Measurements from ENCODE around the gene EPHA4. TPM values are rescaled to one million over a fixed set of nuclear protein-coding genes. Genes with fewer than 3 reads are reported as not detected.

EPHA4 gene
- total and polyA plus RNA-seq, 4 experiments from 2014 or later, result 20.9 to 132 (median 79.9) TPM

- CTCF ChIA-PET (ENCODE audit: partially characterized antibody), result interaction anchor here (1.3 to 2.7 kb wide), 3 partner anchors 15 to 89 kb away, joined by 3 to 11 read pairs (median 4); no protein-coding TSS in a partner anchor
- H3K27me3 Mint-ChIP-seq, result no peaks in the 10 kb centered on the region
- Histone ChIP-seq H3K36me3 (ENCODE audit: insufficient read depth, low read length) (no peaks in the 10 kb centered on the region), H3K27ac (ENCODE audit: low read depth, low read length) (no peak overlapping the region), H3K27me3 (ENCODE audit: insufficient read depth, low read length) (no peaks in the 10 kb centered on the region), H3K4me3 (ENCODE audit: low read length in 2 of 2) (no peak overlapping the region), H3K9me3 (ENCODE audit: control insufficient read depth in 1 of 2, low read length in 2 of 2) (no peaks in the 10 kb centered on the region), H3K4me1 (ENCODE audit: insufficient read depth, low read length) (no peaks in the 10 kb centered on the region)
- peak overlapping the region in 1 of 7 donors; percentile 29 for H3K27ac Mint-ChIP-seq
- peaks cover 25 to 39% of the 10 kb centered on the region in 2 donors for H3K36me3 Mint-ChIP-seq
- POLR2A ChIA-PET (ENCODE audit: partially characterized antibody), result interaction anchor here (2.2 kb wide), 1 partner anchor 33 kb away, joined by 10 read pairs; no protein-coding TSS in a partner anchor
- H3K4me3 Mint-ChIP-seq, result no peak overlapping the region
- H3K4me1 Mint-ChIP-seq, result peaks cover 4 to 8% (median 5%) of the 10 kb centered on the region in 4 donors
- DNase-seq, result no peak
- no peaks in the 10 kb centered on the region for H3K9me3 Mint-ChIP-seq
- intact Hi-C loops (cut with micrococcal nuclease), result no loop called here
These were observed 87.2 kb downstream of the EPHA4 start for GRCh38 chr2:221484761-221485502.

DNA sequence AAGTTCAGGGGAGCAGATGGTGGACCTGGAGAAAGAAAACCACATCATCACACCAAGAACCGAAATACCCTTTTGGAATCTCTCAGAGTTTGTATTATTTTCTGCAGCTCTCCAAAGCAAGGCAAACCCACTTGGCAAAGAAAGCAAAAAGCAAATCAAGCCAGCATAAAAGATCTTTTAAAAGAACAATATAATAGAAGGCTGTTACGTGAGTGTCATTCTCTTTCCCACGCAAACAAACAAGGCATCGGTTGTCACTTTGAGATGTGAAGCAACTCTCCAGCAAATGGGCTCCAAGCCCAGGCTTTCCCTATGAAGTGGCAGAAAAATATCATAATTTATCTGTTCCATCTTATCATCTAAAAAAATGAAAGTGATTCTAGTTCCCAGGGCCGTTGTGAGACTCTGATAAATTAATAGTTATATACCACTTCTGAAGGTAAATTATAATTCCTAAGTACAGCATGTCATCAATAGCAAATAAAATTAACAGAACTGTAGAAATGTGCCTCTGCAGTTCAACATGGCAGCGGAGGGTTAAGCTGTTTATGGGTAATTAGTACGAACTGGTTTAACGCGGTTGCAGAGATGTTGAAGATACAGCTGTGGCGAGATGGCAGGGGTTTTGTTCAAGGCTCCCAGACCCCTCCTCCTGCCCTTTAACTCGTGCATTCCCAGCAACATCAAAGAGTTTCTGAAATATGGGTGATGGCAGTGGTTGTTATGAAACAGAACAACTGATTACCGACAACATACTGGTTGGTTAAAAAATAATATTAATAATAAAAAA is 89.2 kb downstream of the EPHA4 start:
- intact Hi-C loops (cut with micrococcal nuclease), result no loop called here
- ChIA-PET POLR2A (ENCODE audit: partially characterized antibody) (interaction anchor here (2.2 kb wide), 1 partner anchor 35 kb away, joined by 10 read pairs; no protein-coding TSS in a partner anchor), CTCF (ENCODE audit: partially characterized antibody) (interaction anchor here (1.4 to 2.7 kb wide), 2 partner anchors 17 to 50 kb away, joined by 4 to 11 read pairs; no protein-coding TSS in a partner anchor)
- no peaks in the 10 kb centered on the region for H3K36me3 ChIP-seq (ENCODE audit: insufficient read depth, low read length)
- H3K27me3 ChIP-seq (ENCODE audit: insufficient read depth, low read length), result no peaks in the 10 kb centered on the region
- H3K4me1 ChIP-seq (ENCODE audit: insufficient read depth, low read length), result no peaks in the 10 kb centered on the region
- no peak overlapping the region for H3K4me3 ChIP-seq (ENCODE audit: low read length in 2 of 2)
- H3K27ac ChIP-seq (ENCODE audit: low read depth, low read length), result no peak overlapping the region
- Mint-ChIP-seq H3K27ac (peak overlapping the region in 1 of 7 donors; percentile 51), H3K4me3 (no peak overlapping the region), H3K27me3 (no peaks in the 10 kb centered on the region), H3K9me3 (no peaks in the 10 kb centered on the region), H3K4me1 (peaks cover 8 to 10% (median 9%) of the 10 kb centered on the region in 4 donors), H3K36me3 (peaks cover 27 to 40% of the 10 kb centered on the region in 2 donors)
- H3K9me3 ChIP-seq (ENCODE audit: control insufficient read depth in 1 of 2, low read length in 2 of 2), result no peaks in the 10 kb centered on the region
- no peak for DNase-seq

GRCh38 chr2:221480821-221481220 is 91.3 kb downstream of the EPHA4 start:
- CTCF ChIA-PET (ENCODE audit: partially characterized antibody), result no interaction called here
- H3K4me1 Mint-ChIP-seq, result peaks cover 4 to 9% (median 6%) of the 10 kb centered on the region in 4 donors
- no peaks in the 10 kb centered on the region for H3K4me1 ChIP-seq (ENCODE audit: insufficient read depth, low read length)
- H3K27me3 Mint-ChIP-seq, result no peaks in the 10 kb centered on the region
- H3K27ac ChIP-seq (ENCODE audit: low read depth, low read length), result no peak overlapping the region
- POLR2A ChIA-PET (ENCODE audit: partially characterized antibody), result interaction anchor here (1.7 kb wide), 1 partner anchor 16 kb away, joined by 5 read pairs; no protein-coding TSS in a partner anchor
- H3K9me3 ChIP-seq (ENCODE audit: control insufficient read depth in 1 of 2, low read length in 2 of 2), result no peaks in the 10 kb centered on the region
- no peak for DNase-seq
- no peaks in the 10 kb centered on the region for H3K9me3 Mint-ChIP-seq
- H3K36me3 Mint-ChIP-seq, result peaks cover 30 to 41% of the 10 kb centered on the region in 2 donors
- no peak overlapping the region for H3K27ac Mint-ChIP-seq
- intact Hi-C loops (cut with micrococcal nuclease), result no loop called here
- no peak overlapping the region for H3K4me3 ChIP-seq (ENCODE audit: low read length in 2 of 2)
- H3K4me3 Mint-ChIP-seq, result no peak overlapping the region
- no peaks in the 10 kb centered on the region for H3K27me3 ChIP-seq (ENCODE audit: insufficient read depth, low read length)
- H3K36me3 ChIP-seq (ENCODE audit: insufficient read depth, low read length), result no peaks in the 10 kb centered on the region

GRCh38 chr2:221480163-221480562 is 91.9 kb downstream of the EPHA4 start:
- no peaks in the 10 kb centered on the region for H3K27me3 Mint-ChIP-seq
- POLR2A ChIA-PET (ENCODE audit: partially characterized antibody), result no interaction called here
- DNase-seq, result no peak
- intact Hi-C loops (cut with micrococcal nuclease), result no loop called here
- H3K4me3 Mint-ChIP-seq, result no peak overlapping the region
- H3K27ac ChIP-seq (ENCODE audit: low read depth, low read length), result no peak overlapping the region
- no peaks in the 10 kb centered on the region for H3K36me3 ChIP-seq (ENCODE audit: insufficient read depth, low read length)
- CTCF ChIA-PET (ENCODE audit: partially characterized antibody), result no interaction called here
- H3K4me3 ChIP-seq (ENCODE audit: low read length in 2 of 2), result no peak overlapping the region
- H3K27ac Mint-ChIP-seq, result no peak overlapping the region
- H3K4me1 ChIP-seq (ENCODE audit: insufficient read depth, low read length), result no peaks in the 10 kb centered on the region
- no peaks in the 10 kb centered on the region for H3K27me3 ChIP-seq (ENCODE audit: insufficient read depth, low read length)
- H3K36me3 Mint-ChIP-seq, result peaks cover 30 to 41% of the 10 kb centered on the region in 2 donors
- no peaks in the 10 kb centered on the region for H3K9me3 ChIP-seq (ENCODE audit: control insufficient read depth in 1 of 2, low read length in 2 of 2)
- H3K4me1 Mint-ChIP-seq, result peaks cover 2 to 9% (median 6%) of the 10 kb centered on the region in 4 donors
- no peaks in the 10 kb centered on the region for H3K9me3 Mint-ChIP-seq

- no peaks in the 10 kb centered on the region for H3K36me3 ChIP-seq (ENCODE audit: insufficient read depth, low read length)
- Mint-ChIP-seq H3K9me3 (no peaks in the 10 kb centered on the region), H3K36me3 (peaks cover 30 to 31% of the 10 kb centered on the region in 2 donors), H3K27me3 (no peaks in the 10 kb centered on the region), H3K4me3 (no peak overlapping the region), H3K27ac (peak overlapping the region in 1 of 7 donors; percentile 14), H3K4me1 (peaks cover 4 to 9% (median 7%) of the 10 kb centered on the region in 4 donors)
- no peaks in the 10 kb centered on the region for H3K9me3 ChIP-seq (ENCODE audit: control insufficient read depth in 1 of 2, low read length in 2 of 2)
- intact Hi-C loops (cut with micrococcal nuclease), result no loop called here
- DNase-seq, result no peak
- H3K27ac ChIP-seq (ENCODE audit: low read depth, low read length), result no peak overlapping the region
- ChIA-PET CTCF (ENCODE audit: partially characterized antibody) (interaction anchor here (1.2 to 1.4 kb wide), 3 partner anchors 15 to 96 kb away, joined by 4 to 5 read pairs (median 4); no protein-coding TSS in a partner anchor), POLR2A (ENCODE audit: partially characterized antibody) (interaction anchor here (0.6 kb wide), 1 partner anchor 40 kb away, joined by 3 read pairs; no protein-coding TSS in a partner anchor)
- no peaks in the 10 kb centered on the region for H3K27me3 ChIP-seq (ENCODE audit: insufficient read depth, low read length)
- no peaks in the 10 kb centered on the region for H3K4me1 ChIP-seq (ENCODE audit: insufficient read depth, low read length)
- no peak overlapping the region for H3K4me3 ChIP-seq (ENCODE audit: low read length in 2 of 2)
These were observed 93.6 kb downstream of the EPHA4 start for GRCh38 chr2:221478485-221478863.

GRCh38 chr2:221477714-221478484 is 94.2 kb downstream of the EPHA4 start:
- no peak overlapping the region for H3K4me3 ChIP-seq (ENCODE audit: low read length in 2 of 2)
- Mint-ChIP-seq H3K9me3 (no peaks in the 10 kb centered on the region), H3K36me3 (peaks cover 28 to 31% of the 10 kb centered on the region in 2 donors), H3K27ac (no peak overlapping the region), H3K4me3 (no peak overlapping the region), H3K27me3 (no peaks in the 10 kb centered on the region), H3K4me1 (peaks cover 7 to 9% (median 7%) of the 10 kb centered on the region in 4 donors)
- no peaks in the 10 kb centered on the region for H3K4me1 ChIP-seq (ENCODE audit: insufficient read depth, low read length)
- intact Hi-C loops (cut with micrococcal nuclease), result no loop called here
- no peaks in the 10 kb centered on the region for H3K36me3 ChIP-seq (ENCODE audit: insufficient read depth, low read length)
- CTCF ChIA-PET (ENCODE audit: partially characterized antibody), result interaction anchor here (0.6 to 1.4 kb wide), 3 partner anchors 14 to 96 kb away, joined by 3 to 5 read pairs (median 4); no protein-coding TSS in a partner anchor
- H3K27me3 ChIP-seq (ENCODE audit: insufficient read depth, low read length), result no peaks in the 10 kb centered on the region
- POLR2A ChIA-PET (ENCODE audit: partially characterized antibody), result no interaction called here
- H3K27ac ChIP-seq (ENCODE audit: low read depth, low read length), result no peak overlapping the region
- H3K9me3 ChIP-seq (ENCODE audit: control insufficient read depth in 1 of 2, low read length in 2 of 2), result no peaks in the 10 kb centered on the region
- DNase-seq, result no peak
